Lower leg skin (tissue), 3 donors: ENCODE measurements around the gene EPO.

ENCODE experiments used
- POLR2A ChIP-seq, 2 donors: fragments of 450-650 bp; IDR thresholded peaks; one replicate each; pipeline ENCODE4 v1.6.1; 2016 to 2017; ENCODE audit warnings: antibody characterized with exemption in 2 of 2, mild to moderate bottlenecking in 1 of 2, moderate library complexity in 1 of 2
- TF ChIP-seq, protein P1 (sequence below), 3 donors: fragments of 450-650 bp; IDR thresholded peaks; one replicate each; pipeline ENCODE4 v1.5.1; 2016; ENCODE audit warnings: antibody characterized with exemption in 3 of 3, mild to moderate bottlenecking in 3 of 3, moderate library complexity in 2 of 3

DNA sequence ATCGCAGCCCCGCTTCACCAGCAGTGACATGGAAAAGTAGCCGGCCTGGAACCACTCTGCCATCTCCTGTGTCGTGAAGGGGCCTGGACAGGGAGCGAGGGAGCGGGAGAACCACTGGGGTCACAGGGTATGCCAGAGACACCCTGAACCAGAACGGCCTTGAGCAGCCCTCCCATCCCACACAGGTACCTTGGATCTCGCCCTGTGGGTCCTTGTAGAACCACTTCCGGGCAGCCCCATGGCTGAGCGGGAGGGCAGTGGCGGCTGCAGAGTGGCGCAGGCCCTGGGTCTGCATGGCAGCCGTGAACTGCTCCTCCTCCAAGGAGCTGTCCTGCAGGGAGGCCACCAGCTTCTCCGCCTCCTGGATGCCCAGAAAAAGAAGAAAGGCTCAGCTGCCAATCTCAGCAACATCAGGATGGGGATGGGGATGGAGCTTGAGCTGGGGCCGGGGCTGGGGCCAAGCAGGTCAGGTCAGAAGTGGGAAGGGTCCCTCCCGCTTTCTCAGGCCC is 35.7 kb upstream of the EPO start:
- TF ChIP-seq, protein P1, sequence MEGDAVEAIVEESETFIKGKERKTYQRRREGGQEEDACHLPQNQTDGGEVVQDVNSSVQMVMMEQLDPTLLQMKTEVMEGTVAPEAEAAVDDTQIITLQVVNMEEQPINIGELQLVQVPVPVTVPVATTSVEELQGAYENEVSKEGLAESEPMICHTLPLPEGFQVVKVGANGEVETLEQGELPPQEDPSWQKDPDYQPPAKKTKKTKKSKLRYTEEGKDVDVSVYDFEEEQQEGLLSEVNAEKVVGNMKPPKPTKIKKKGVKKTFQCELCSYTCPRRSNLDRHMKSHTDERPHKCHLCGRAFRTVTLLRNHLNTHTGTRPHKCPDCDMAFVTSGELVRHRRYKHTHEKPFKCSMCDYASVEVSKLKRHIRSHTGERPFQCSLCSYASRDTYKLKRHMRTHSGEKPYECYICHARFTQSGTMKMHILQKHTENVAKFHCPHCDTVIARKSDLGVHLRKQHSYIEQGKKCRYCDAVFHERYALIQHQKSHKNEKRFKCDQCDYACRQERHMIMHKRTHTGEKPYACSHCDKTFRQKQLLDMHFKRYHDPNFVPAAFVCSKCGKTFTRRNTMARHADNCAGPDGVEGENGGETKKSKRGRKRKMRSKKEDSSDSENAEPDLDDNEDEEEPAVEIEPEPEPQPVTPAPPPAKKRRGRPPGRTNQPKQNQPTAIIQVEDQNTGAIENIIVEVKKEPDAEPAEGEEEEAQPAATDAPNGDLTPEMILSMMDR (IDR thresholded peaks at IDR 0.05) = no peak
- TF ChIP-seq POLR2A (IDR thresholded peaks at IDR 0.05) = no peak
